Esophagus muscularis mucosa (tissue), 4 donors: ENCODE data around the gene ZNF648. TPM values are rescaled to one million over a fixed set of nuclear protein-coding genes. Genes with fewer than 3 reads are reported as not detected.
A peak's percentile ranks its signal among the peaks of the same experiment; 100 is the strongest.
"Not testable (repeated sequence)": the region's sequence is repeated elsewhere in the genome, so short reads cannot be mapped to it uniquely, and the experiment has no call there.

Source experiments
- DNase-seq: peaks from one replicate; pipeline ENCODE4 v3.0.0-alpha.2; 2017; ENCODE audit errors: extremely low spot score
- H3K27ac ChIP-seq, 4 donors: fragments of 200-600 bp; sonication (generic); replicated peaks in 1 of 4; 1 replicate in 3 of 4; 2 replicates in 1 of 4; pipeline ENCODE4 v1.5.1; 2016 to 2019; ENCODE audit warnings: mild to moderate bottlenecking in 1 of 4
- H3K27me3 ChIP-seq, 4 donors: fragments of 200-600 bp; sonication (generic); one replicate each; pipeline versions ENCODE4 v1.5.1 to v1.6.0; 2016 to 2019
- H3K36me3 ChIP-seq, 4 donors: fragments of 200-600 bp; sonication (generic); one replicate each; pipeline ENCODE4 v1.5.1; 2016 to 2019
- H3K4me1 ChIP-seq, 4 donors: fragments of 200-600 bp; sonication (generic); one replicate each; pipeline ENCODE4 v1.5.1; 2016 to 2019
- H3K4me3 ChIP-seq, 4 donors: fragments of 200-600 bp; sonication (generic); 1 replicate in 2 of 4; 2 replicates in 2 of 4; pipeline ENCODE4 v1.5.1; 2016 to 2019; ENCODE audit warnings: mild to moderate bottlenecking in 4 of 4, moderate library complexity in 1 of 4
- H3K9me3 ChIP-seq, 4 donors: fragments of 200-600 bp; sonication (generic); 1 replicate in 3 of 4; 2 replicates in 1 of 4; pipeline ENCODE4 v1.5.1; 2016 to 2019
- CTCF ChIP-seq, 3 experiments: fragments of 200-600 bp in 2 of 3; fragments of 450-650 bp in 1 of 3; sonication (generic) in 2 of 3; IDR thresholded peaks; one replicate each; pipeline ENCODE4 v1.5.1; 2017 to 2019; ENCODE audit warnings: antibody characterized with exemption in 3 of 3, mild to moderate bottlenecking in 2 of 3, moderate library complexity in 1 of 3
- EP300 ChIP-seq: sonication (generic); formaldehyde crosslinking; IDR thresholded peaks from one replicate; pipeline ENCODE4 v1.6.1; 2017; ENCODE audit warnings: antibody characterized with exemption
- POLR2A ChIP-seq: fragments of 450-650 bp; IDR thresholded peaks from one replicate; pipeline ENCODE4 v1.6.1; 2017; ENCODE audit warnings: antibody characterized with exemption, moderate library complexity, mild to moderate bottlenecking, low read depth
- POLR2AphosphoS5 ChIP-seq, 2 donors: sonication (generic); formaldehyde crosslinking; IDR thresholded peaks; one replicate each; pipeline ENCODE4 v1.6.1; 2017; ENCODE audit warnings: antibody characterized with exemption in 2 of 2
- WGBS: methylation state at CpG from one replicate; pipeline ENCODE4 v1.1.5; 2018; 5-methylcytosine and 5-hydroxymethylcytosine counted together
- intact Hi-C: fragments of 100-400 bp; cut with DNase I; formaldehyde crosslinking; loops from one replicate; pipeline ENCODE4 v1.15.1; 2023
- total RNA-seq, 4 donors: library from RNA; depleted of rRNA; stranded (reverse); fragments of >200 nt; gene quantifications; one replicate each; pipeline versions ENCODE4 v1.1.0 to v1.2.1, GENCODE V29; 2016

ZNF648 gene
- total RNA-seq, 4 donors from 2014 or later: not detected

GRCh38 chr1:182029002-182029378, 32.5 kb downstream of the ZNF648 start:
- intact Hi-C loops: no loop called here
- peak overlapping the region; percentile 58 to 75 (median 68) for H3K4me3 ChIP-seq
- H3K27me3 ChIP-seq: no peaks in the 10 kb centered on the region
- no peaks in the 10 kb centered on the region for H3K9me3 ChIP-seq
- H3K27ac ChIP-seq: peak overlapping the region; percentile 79 to 88 (median 84)
- H3K36me3 ChIP-seq: no peaks in the 10 kb centered on the region
- 0% methylated on average over 2 of the region's 2 CpGs for WGBS
- peaks cover 3 to 14% (median 13%) of the 10 kb centered on the region in 4 donors for H3K4me1 ChIP-seq
- TF ChIP-seq POLR2A (no peak), EP300 (no peak), POLR2AphosphoS5 (IDR thresholded peaks at IDR 0.05) (no peak), CTCF (IDR thresholded peaks at IDR 0.05) (no peak)
- no peak for DNase-seq

DNA sequence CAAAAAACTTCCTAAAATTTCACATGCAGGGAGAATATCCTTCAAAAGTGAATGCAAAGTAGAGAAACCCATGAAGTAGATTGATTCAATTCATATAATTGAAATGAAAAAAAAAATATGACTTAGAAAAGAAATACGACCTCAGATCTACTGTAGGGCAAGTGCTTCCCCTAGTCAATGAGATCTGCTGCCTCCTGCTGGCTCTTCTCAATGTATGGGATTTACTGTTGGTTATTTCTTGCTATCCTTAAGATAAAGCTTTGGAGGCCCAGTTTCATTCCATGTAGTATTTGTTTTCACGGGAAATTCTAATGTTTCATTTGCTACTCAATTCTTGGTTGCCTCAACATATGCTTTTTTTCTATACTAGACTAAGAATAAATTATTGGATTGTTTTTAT, 46.2 kb downstream of the ZNF648 start:
- Histone ChIP-seq H3K4me1 (no peaks in the 10 kb centered on the region), H3K36me3 (no peaks in the 10 kb centered on the region), H3K9me3 (peaks cover 0 to 3% (median 0%) of the 10 kb centered on the region in 4 donors), H3K4me3 (no peak overlapping the region), H3K27me3 (no peaks in the 10 kb centered on the region), H3K27ac (no peak overlapping the region)
- no peak for TF ChIP-seq CTCF (IDR thresholded peaks at IDR 0.05)
- no peak for TF ChIP-seq POLR2A
- no peak for TF ChIP-seq POLR2AphosphoS5 (IDR thresholded peaks at IDR 0.05)
- TF ChIP-seq EP300: no peak
- intact Hi-C loops: no loop called here
- DNase-seq: no peak
- WGBS: 78% methylated on average over 2 of the region's 2 CpGs

GRCh38 chr1:182010800-182011370, 50.6 kb downstream of the ZNF648 start:
- H3K4me3 ChIP-seq, H3K27me3 ChIP-seq, DNase-seq, H3K9me3 ChIP-seq, intact Hi-C loops, H3K4me1 ChIP-seq, H3K27ac ChIP-seq, H3K36me3 ChIP-seq: not testable (repeated sequence)
- WGBS: over 99% methylated on average over 15 of the region's 37 CpGs

DNA sequence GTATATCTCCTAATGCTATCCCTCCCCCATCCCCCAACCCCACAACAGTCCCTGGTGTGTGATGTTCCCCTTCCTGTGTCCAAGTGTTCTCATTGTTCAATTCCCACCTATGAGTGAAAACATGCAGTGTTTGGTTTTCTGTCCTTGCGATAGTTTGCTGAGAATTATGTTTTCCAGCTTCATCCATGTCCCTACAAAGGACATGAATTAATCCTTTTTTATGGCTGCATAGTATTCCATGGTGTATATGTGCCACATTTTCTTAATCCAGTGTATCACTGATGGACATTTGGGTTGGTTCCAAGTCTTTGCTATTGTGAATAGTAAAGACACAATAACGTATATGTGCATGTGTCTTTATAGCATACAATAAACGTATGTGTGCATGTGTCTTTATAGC, 56.1 kb downstream of the ZNF648 start:
- WGBS: 86% methylated on average over 3 of the region's 3 CpGs
- intact Hi-C loops, DNase-seq, H3K27ac ChIP-seq, H3K4me3 ChIP-seq, H3K9me3 ChIP-seq, H3K4me1 ChIP-seq, H3K36me3 ChIP-seq, H3K27me3 ChIP-seq: not testable (repeated sequence)

- WGBS: 90% methylated on average over 2 of the region's 3 CpGs
- Histone ChIP-seq H3K27me3 (peaks cover 0 to 7% (median 0%) of the 10 kb centered on the region in 4 donors), H3K4me1 (peaks cover 0 to 6% (median 3%) of the 10 kb centered on the region in 4 donors), H3K9me3 (peaks cover 0 to 6% (median 0%) of the 10 kb centered on the region in 4 donors), H3K27ac (no peak overlapping the region), H3K36me3 (no peaks in the 10 kb centered on the region), H3K4me3 (no peak overlapping the region)
- DNase-seq: no peak
- no peak for TF ChIP-seq POLR2A
- TF ChIP-seq POLR2AphosphoS5 (IDR thresholded peaks at IDR 0.05): no peak
- no peak for TF ChIP-seq EP300
- TF ChIP-seq CTCF (IDR thresholded peaks at IDR 0.05): no peak
- intact Hi-C loops: no loop called here
Measured at GRCh38 chr1:182004601-182005000, 56.9 kb downstream of the ZNF648 start.
